ENCODE measurements around the gene CYRIA.

The CYRIA gene

DNA sequence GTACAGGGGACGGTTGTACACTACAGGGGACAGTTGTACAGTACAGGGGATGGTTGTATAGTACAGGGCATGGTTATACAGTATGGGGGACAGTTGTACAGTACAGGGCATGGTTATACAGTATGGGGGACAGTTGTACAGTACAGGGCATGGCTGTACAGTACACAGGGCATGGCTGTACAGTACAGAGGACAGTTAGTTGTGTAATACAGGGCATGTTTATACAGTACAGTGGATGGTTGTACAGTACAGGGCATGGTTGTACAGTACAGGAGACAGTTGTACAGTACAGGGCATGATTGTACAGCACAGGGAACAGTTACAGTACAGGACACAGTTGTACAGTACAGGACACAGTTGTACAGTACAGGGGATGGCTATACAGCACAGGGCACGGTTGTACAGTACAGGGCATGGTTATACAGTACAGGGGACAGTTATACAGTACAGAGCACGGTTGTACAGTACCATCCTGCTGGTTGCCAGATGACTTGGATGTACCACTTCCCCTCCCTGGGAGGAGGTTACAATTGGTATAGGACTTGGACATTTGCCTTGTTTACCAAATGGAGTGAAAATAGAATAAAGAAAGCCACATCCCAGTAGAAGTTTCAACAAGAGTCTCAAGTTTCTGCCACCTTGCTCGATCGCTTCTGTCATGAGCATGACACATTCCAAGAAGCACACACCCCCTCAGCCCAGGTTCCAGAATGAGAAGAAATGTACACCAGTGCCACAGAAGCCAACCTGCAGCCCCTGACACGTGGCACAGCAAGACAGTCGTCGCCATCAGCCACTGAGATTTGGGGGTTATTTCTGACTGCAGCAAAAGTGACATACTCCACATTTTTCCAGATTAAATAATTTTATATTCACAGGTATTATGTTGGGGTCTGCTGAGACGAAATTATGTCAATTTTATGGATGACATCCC lies 16.0 kb downstream of the CYRIA start:
- Histone ChIP-seq H3K36me3 (ENCODE audit: control insufficient read depth, insufficient read depth, low read length) (no peaks in the 10 kb centered on the region), H3K4me3 (ENCODE audit: low read depth, low read length) (no peak overlapping the region), H3K27me3 (ENCODE audit: control insufficient read depth, insufficient read depth, low read length) (no peaks in the 10 kb centered on the region), H3K9ac (ENCODE audit: low read length) (no peak overlapping the region), H3K27ac (ENCODE audit: low read depth, low read length) (no peak overlapping the region), H3K4me1 (ENCODE audit: control insufficient read depth, insufficient read depth, low read length) (peaks cover 23% of the 10 kb centered on the region), H3K9me3 (ENCODE audit: control insufficient read depth, insufficient read depth, low read depth, low read length) (no peaks in the 10 kb centered on the region)

DNA sequence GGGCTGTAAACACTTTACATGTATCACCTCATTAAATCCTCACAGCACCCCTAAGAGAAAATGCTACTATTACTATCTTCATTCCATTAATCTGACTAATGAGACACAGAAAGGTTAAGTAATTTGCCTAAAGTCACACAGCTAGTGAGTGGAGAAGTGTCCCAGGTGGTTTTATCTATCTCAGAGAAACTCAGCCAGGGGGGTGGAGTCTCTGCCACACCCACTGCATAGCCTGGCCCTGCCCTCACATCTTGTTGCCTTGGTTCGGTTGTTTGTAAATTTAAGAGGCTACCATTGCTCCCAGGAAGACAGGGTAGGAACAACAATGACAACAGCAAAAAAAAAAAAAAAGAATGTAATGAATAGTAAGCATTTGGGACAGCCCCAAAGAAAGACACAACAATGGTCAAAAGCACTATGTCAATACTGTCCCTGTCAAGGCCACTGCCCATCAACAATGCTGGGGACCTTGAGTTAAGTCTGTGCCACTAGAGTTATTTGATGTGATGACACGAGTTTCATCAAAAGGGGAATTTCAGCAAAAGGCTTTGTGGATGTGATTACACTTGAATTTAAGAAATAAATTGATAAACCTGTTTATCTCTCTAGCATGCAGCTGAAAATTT lies 17.5 kb downstream of the CYRIA start:
- Histone ChIP-seq H3K27me3 (ENCODE audit: control insufficient read depth, insufficient read depth, low read length) (no peaks in the 10 kb centered on the region), H3K27ac (ENCODE audit: low read depth, low read length) (no peak overlapping the region), H3K36me3 (ENCODE audit: control insufficient read depth, insufficient read depth, low read length) (no peaks in the 10 kb centered on the region), H3K9me3 (ENCODE audit: control insufficient read depth, insufficient read depth, low read depth, low read length) (no peaks in the 10 kb centered on the region), H3K4me3 (ENCODE audit: low read depth, low read length) (no peak overlapping the region), H3K9ac (ENCODE audit: low read length) (no peak overlapping the region), H3K4me1 (ENCODE audit: control insufficient read depth, insufficient read depth, low read length) (peaks cover 15% of the 10 kb centered on the region; the same call in 1 of the 2 replicates)

DNA sequence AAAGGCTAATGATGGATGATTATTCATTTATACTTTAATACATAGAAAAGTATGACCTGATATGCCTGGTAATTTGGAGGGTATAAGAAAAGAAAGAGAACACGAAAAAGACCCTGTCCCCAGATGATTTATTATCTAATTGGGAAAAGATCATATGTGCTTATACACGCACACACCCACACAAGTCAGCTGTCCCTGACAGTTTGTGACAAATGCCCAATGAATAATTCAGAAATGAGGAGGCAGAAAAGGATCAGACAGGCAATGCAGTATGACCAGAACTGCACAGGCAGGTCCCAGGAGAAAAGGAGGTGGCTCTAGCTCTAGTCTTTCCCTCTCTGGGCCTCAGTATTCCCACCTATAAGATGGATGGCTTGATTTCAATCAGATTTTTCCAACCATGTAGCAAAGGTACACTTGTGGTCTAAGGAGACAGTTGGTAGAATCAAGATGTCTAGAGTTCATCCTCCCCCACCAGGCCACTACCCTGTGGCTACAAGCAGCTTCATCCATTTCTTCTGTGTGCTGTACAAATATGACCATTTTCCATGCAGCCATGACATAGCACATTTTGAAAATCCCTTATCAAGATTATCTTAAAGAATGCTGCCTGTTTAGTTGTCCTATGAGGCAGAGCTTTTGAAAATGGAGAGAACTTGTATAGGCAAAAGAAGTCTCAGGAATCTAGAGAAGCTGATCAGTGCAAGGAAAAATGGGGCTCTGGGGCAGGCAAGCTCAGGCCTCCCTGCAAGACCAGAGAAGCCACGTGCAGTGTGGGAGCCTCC lies 19.7 kb downstream of the CYRIA start:
- H3K4me3 ChIP-seq (ENCODE audit: low read depth, low read length) = no peak overlapping the region
- H3K9ac ChIP-seq (ENCODE audit: low read length) = no peak overlapping the region
- H3K36me3 ChIP-seq (ENCODE audit: control insufficient read depth, insufficient read depth, low read length) = no peaks in the 10 kb centered on the region
- no peaks in the 10 kb centered on the region for H3K27me3 ChIP-seq (ENCODE audit: control insufficient read depth, insufficient read depth, low read length)
- 0 out of 2 replicates have a peak, but pooled peaks cover 4% of the 10 kb centered on the region for H3K4me1 ChIP-seq (ENCODE audit: control insufficient read depth, insufficient read depth, low read length)
- H3K27ac ChIP-seq (ENCODE audit: low read depth, low read length) = no peak overlapping the region
- no peaks in the 10 kb centered on the region for H3K9me3 ChIP-seq (ENCODE audit: control insufficient read depth, insufficient read depth, low read depth, low read length)

- no peak overlapping the region for H3K27ac ChIP-seq (ENCODE audit: low read depth, low read length)
- H3K4me3 ChIP-seq (ENCODE audit: low read depth, low read length) = no peak overlapping the region
- no peaks in the 10 kb centered on the region for H3K36me3 ChIP-seq (ENCODE audit: control insufficient read depth, insufficient read depth, low read length)
- H3K9ac ChIP-seq (ENCODE audit: low read length) = no peak overlapping the region
- H3K27me3 ChIP-seq (ENCODE audit: control insufficient read depth, insufficient read depth, low read length) = no peaks in the 10 kb centered on the region
- no peaks in the 10 kb centered on the region for H3K9me3 ChIP-seq (ENCODE audit: control insufficient read depth, insufficient read depth, low read depth, low read length)
- H3K4me1 ChIP-seq (ENCODE audit: control insufficient read depth, insufficient read depth, low read length) = no peaks in the 10 kb centered on the region
Observed at GRCh38 chr2:16645088-16645487, 20.5 kb downstream of the CYRIA start.

DNA sequence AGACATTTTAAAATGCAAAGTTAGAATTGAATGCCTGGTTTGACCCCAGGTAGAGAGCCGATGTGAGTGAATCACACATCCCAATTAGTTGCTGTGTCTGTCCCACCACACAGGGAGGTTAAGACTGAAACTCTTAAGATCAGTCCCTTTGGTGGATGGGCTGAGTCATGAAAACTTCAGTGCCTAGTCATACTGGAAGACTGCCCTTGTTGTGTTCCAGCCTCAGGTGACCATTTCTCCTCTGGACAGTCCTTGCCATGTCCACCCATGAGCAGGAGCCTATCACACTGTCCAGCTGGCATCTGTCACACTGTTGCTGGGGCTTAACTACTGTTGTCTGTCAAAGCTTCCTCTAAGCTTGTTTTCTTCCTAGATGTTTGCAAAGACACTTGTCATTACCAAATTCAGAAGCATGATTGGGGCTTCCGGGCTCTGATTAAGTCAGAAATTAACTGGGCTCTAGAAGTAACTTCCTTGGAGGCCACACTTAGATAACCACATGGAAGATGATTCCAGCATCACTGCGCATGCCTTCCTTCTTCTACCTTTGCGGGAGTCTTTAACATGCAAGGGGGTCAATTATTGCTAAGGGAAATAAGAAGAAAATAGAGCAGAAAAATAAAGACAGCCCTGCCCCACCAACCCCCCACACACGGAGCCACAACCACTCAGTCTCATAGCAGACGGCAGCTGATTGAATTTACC lies 21.3 kb downstream of the CYRIA start:
- Histone ChIP-seq H3K27me3 (ENCODE audit: control insufficient read depth, insufficient read depth, low read length) (no peaks in the 10 kb centered on the region), H3K9me3 (ENCODE audit: control insufficient read depth, insufficient read depth, low read depth, low read length) (no peaks in the 10 kb centered on the region)

GRCh38 chr2:16643099-16643498 lies 22.5 kb downstream of the CYRIA start:
- peaks cover 5% of the 10 kb centered on the region; the same call in 1 of the 2 replicates for H3K4me1 ChIP-seq (ENCODE audit: control insufficient read depth, insufficient read depth, low read length)
- no peaks in the 10 kb centered on the region for H3K27me3 ChIP-seq (ENCODE audit: control insufficient read depth, insufficient read depth, low read length)

More for the DNA sequence above, 21.3 kb downstream of the CYRIA start:
- no peak overlapping the region for H3K4me3 ChIP-seq (ENCODE audit: low read depth, low read length)
- H3K36me3 ChIP-seq (ENCODE audit: control insufficient read depth, insufficient read depth, low read length) = no peaks in the 10 kb centered on the region
- no peak overlapping the region for H3K9ac ChIP-seq (ENCODE audit: low read length)
- peaks cover 1% of the 10 kb centered on the region; the same call in 1 of the 2 replicates for H3K4me1 ChIP-seq (ENCODE audit: control insufficient read depth, insufficient read depth, low read length)
- H3K27ac ChIP-seq (ENCODE audit: low read depth, low read length) = no peak overlapping the region

GRCh38 chr2:16642088-16642487 lies 23.5 kb downstream of the CYRIA start:
- Histone ChIP-seq H3K27me3 (ENCODE audit: control insufficient read depth, insufficient read depth, low read length) (no peaks in the 10 kb centered on the region), H3K36me3 (ENCODE audit: control insufficient read depth, insufficient read depth, low read length) (no peaks in the 10 kb centered on the region), H3K9ac (ENCODE audit: low read length) (no peak overlapping the region), H3K4me3 (ENCODE audit: low read depth, low read length) (no peak overlapping the region), H3K9me3 (ENCODE audit: control insufficient read depth, insufficient read depth, low read depth, low read length) (peaks cover 3% of the 10 kb centered on the region; the same call in 1 of the 2 replicates), H3K4me1 (ENCODE audit: control insufficient read depth, insufficient read depth, low read length) (peaks cover 5% of the 10 kb centered on the region; the same call in 1 of the 2 replicates), H3K27ac (ENCODE audit: low read depth, low read length) (no peak overlapping the region)

More at GRCh38 chr2:16643099-16643498, 22.5 kb downstream of the CYRIA start:
- no peaks in the 10 kb centered on the region for H3K9me3 ChIP-seq (ENCODE audit: control insufficient read depth, insufficient read depth, low read depth, low read length)
- no peak overlapping the region for H3K9ac ChIP-seq (ENCODE audit: low read length)
- H3K36me3 ChIP-seq (ENCODE audit: control insufficient read depth, insufficient read depth, low read length) = no peaks in the 10 kb centered on the region
- H3K4me3 ChIP-seq (ENCODE audit: low read depth, low read length) = no peak overlapping the region
- H3K27ac ChIP-seq (ENCODE audit: low read depth, low read length) = no peak overlapping the region

- Histone ChIP-seq H3K9me3 (ENCODE audit: control insufficient read depth, insufficient read depth, low read depth, low read length) (peaks cover 4% of the 10 kb centered on the region; the same call in 1 of the 2 replicates), H3K27ac (ENCODE audit: low read depth, low read length) (no peak overlapping the region), H3K27me3 (ENCODE audit: control insufficient read depth, insufficient read depth, low read length) (no peaks in the 10 kb centered on the region), H3K4me3 (ENCODE audit: low read depth, low read length) (no peak overlapping the region), H3K9ac (ENCODE audit: low read length) (no peak overlapping the region), H3K4me1 (ENCODE audit: control insufficient read depth, insufficient read depth, low read length) (peaks cover 5% of the 10 kb centered on the region; the same call in 1 of the 2 replicates), H3K36me3 (ENCODE audit: control insufficient read depth, insufficient read depth, low read length) (no peaks in the 10 kb centered on the region)
Observed at GRCh38 chr2:16641509-16641908, 24.1 kb downstream of the CYRIA start.

GRCh38 chr2:16640867-16641266 lies 24.8 kb downstream of the CYRIA start:
- H3K4me1 ChIP-seq (ENCODE audit: control insufficient read depth, insufficient read depth, low read length) = peaks cover 10% of the 10 kb centered on the region; the same call in 1 of the 2 replicates
- no peaks in the 10 kb centered on the region for H3K27me3 ChIP-seq (ENCODE audit: control insufficient read depth, insufficient read depth, low read length)
- H3K36me3 ChIP-seq (ENCODE audit: control insufficient read depth, insufficient read depth, low read length) = no peaks in the 10 kb centered on the region
- H3K9ac ChIP-seq (ENCODE audit: low read length) = no peak overlapping the region
- no peak overlapping the region for H3K27ac ChIP-seq (ENCODE audit: low read depth, low read length)
- H3K4me3 ChIP-seq (ENCODE audit: low read depth, low read length) = no peak overlapping the region
- peaks cover 4% of the 10 kb centered on the region; the same call in 1 of the 2 replicates for H3K9me3 ChIP-seq (ENCODE audit: control insufficient read depth, insufficient read depth, low read depth, low read length)

GRCh38 chr2:16640001-16640700 lies 25.5 kb downstream of the CYRIA start:
- no peak overlapping the region for H3K27ac ChIP-seq (ENCODE audit: low read depth, low read length)
- no peaks in the 10 kb centered on the region for H3K36me3 ChIP-seq (ENCODE audit: control insufficient read depth, insufficient read depth, low read length)
- peaks cover 4% of the 10 kb centered on the region; the same call in 1 of the 2 replicates for H3K9me3 ChIP-seq (ENCODE audit: control insufficient read depth, insufficient read depth, low read depth, low read length)
- no peaks in the 10 kb centered on the region for H3K27me3 ChIP-seq (ENCODE audit: control insufficient read depth, insufficient read depth, low read length)
- no peak overlapping the region for H3K9ac ChIP-seq (ENCODE audit: low read length)
- H3K4me1 ChIP-seq (ENCODE audit: control insufficient read depth, insufficient read depth, low read length) = peaks cover 12% of the 10 kb centered on the region; the same call in 1 of the 2 replicates
- no peak overlapping the region for H3K4me3 ChIP-seq (ENCODE audit: low read depth, low read length)
